Sigmoid colon (tissue), 7 donors: ENCODE data around the gene TBX4. TPM values are rescaled to one million over a fixed set of nuclear protein-coding genes. Genes with fewer than 3 reads are reported as not detected.

Source experiments
- DNase-seq: peaks from one replicate; pipeline ENCODE4 v3.0.0-alpha.2; 2019
- H3K27ac ChIP-seq, 4 donors: fragments of 200-600 bp; sonication (generic); one replicate each; pipeline ENCODE4 v1.5.1; 2016 to 2019; ENCODE audit warnings: mild to moderate bottlenecking in 1 of 4
- H3K27me3 ChIP-seq, 3 donors: fragments of 200-600 bp; sonication (generic); one replicate each; pipeline ENCODE4 v1.5.1; 2019; ENCODE audit warnings: mild to moderate bottlenecking in 1 of 3
- H3K36me3 ChIP-seq, 4 donors: fragments of 200-600 bp; sonication (generic); one replicate each; pipeline ENCODE4 v1.5.1; 2016 to 2019
- H3K4me1 ChIP-seq, 4 donors: fragments of 200-600 bp; sonication (generic); one replicate each; pipeline ENCODE4 v1.5.1; 2017 to 2019
- H3K4me3 ChIP-seq, 4 donors: fragments of 200-600 bp; sonication (generic); one replicate each; pipeline ENCODE4 v1.5.1; 2017 to 2019; ENCODE audit warnings: mild to moderate bottlenecking in 2 of 4, moderate library complexity in 1 of 4
- H3K9me3 ChIP-seq, 4 donors: fragments of 200-600 bp in 3 of 4; sonication (generic) in 3 of 4; one replicate each; pipeline versions ENCODE4 v1.5.1 to v1.6.1; 2013 to 2019
- CTCF ChIP-seq, 4 experiments: fragments of 450-650 bp in 3 of 4; fragments of 200-600 bp in 1 of 4; IDR thresholded peaks; one replicate each; pipeline ENCODE4 v1.5.1; 2016 to 2019; ENCODE audit warnings: antibody characterized with exemption in 4 of 4, mild to moderate bottlenecking in 3 of 4, moderate library complexity in 2 of 4
- EP300 ChIP-seq, 4 donors: sonication (generic); formaldehyde crosslinking; IDR thresholded peaks; one replicate each; pipeline ENCODE4 v1.6.1; 2017; ENCODE audit warnings: antibody characterized with exemption in 4 of 4
- POLR2A ChIP-seq, 2 donors: fragments of 450-650 bp; IDR thresholded peaks; one replicate each; pipeline ENCODE4 v1.6.1; 2016; ENCODE audit warnings: antibody characterized with exemption in 2 of 2, mild to moderate bottlenecking in 2 of 2, moderate library complexity in 2 of 2
- POLR2AphosphoS5 ChIP-seq, 4 donors: sonication (generic); formaldehyde crosslinking; IDR thresholded peaks; one replicate each; pipeline ENCODE4 v1.6.1; 2017; ENCODE audit warnings: antibody characterized with exemption in 4 of 4
- WGBS, 2 donors: extraction: QIAGEN DNeasy Blood & Tissue Kit; methylation state at CpG; one replicate each; pipeline ENCODE4 v1.1.7; 2013; 5-methylcytosine and 5-hydroxymethylcytosine counted together
- intact Hi-C: fragments of 100-400 bp; cut with DNase I; formaldehyde crosslinking; loops from one replicate; pipeline ENCODE4 v1.15.1; 2023
- polyA plus RNA-seq, 3 donors: library from polyadenylated mRNA; stranded (reverse); fragments of 200-250 nt; gene quantifications; one replicate each; pipeline ENCODE4 v1.2.3, GENCODE V29; 2013
- total RNA-seq, 4 donors: library from RNA; depleted of rRNA; stranded (reverse); fragments of >200 nt; gene quantifications; one replicate each; pipeline ENCODE4 v1.1.0, GENCODE V29; 2016
- donor health status: healthy with polysubstance abuse.
- donor health status: Bipolar disorder and iron deficiency.
- donor health status: healthy.

The TBX4 gene
- total and polyA plus RNA-seq, 7 donors = not detected

GRCh38 chr17:61459142-61459809 is 7.1 kb downstream of the TBX4 start:
- Histone ChIP-seq H3K4me3 (no peak overlapping the region), H3K27ac (no peak overlapping the region), H3K4me1 (peaks cover 0 to 36% (median 19%) of the 10 kb centered on the region in 4 donors), H3K36me3 (no peaks in the 10 kb centered on the region), H3K9me3 (no peaks in the 10 kb centered on the region), H3K27me3 (peaks cover 56 to 99% (median 86%) of the 10 kb centered on the region in 3 donors)
- no peak for DNase-seq
- WGBS, 2 donors = 65 to 86% methylated on average over 4 of the region's 4 CpGs
- TF ChIP-seq CTCF (IDR thresholded peaks at IDR 0.05) = no peak
- no peak for TF ChIP-seq EP300 (IDR thresholded peaks at IDR 0.05)
- TF ChIP-seq POLR2AphosphoS5 (IDR thresholded peaks at IDR 0.05) = no peak
- TF ChIP-seq POLR2A (IDR thresholded peaks at IDR 0.05) = no peak
- intact Hi-C loops = no loop called here

GRCh38 chr17:61459939-61460718 is 7.9 kb downstream of the TBX4 start:
- peak; percentile 50 for DNase-seq
- intact Hi-C loops = no loop called here
- Histone ChIP-seq H3K4me3 (no peak overlapping the region), H3K27me3 (peaks cover 48 to 90% (median 77%) of the 10 kb centered on the region in 3 donors), H3K27ac (no peak overlapping the region), H3K9me3 (no peaks in the 10 kb centered on the region), H3K36me3 (no peaks in the 10 kb centered on the region), H3K4me1 (peaks cover 0 to 27% (median 16%) of the 10 kb centered on the region in 4 donors)
- WGBS, 2 donors = 59 to 89% methylated on average over 9 of the region's 9 CpGs
- no peak for TF ChIP-seq POLR2A (IDR thresholded peaks at IDR 0.05)
- TF ChIP-seq EP300 (IDR thresholded peaks at IDR 0.05) = no peak
- no peak for TF ChIP-seq CTCF (IDR thresholded peaks at IDR 0.05)
- no peak for TF ChIP-seq POLR2AphosphoS5 (IDR thresholded peaks at IDR 0.05)

GRCh38 chr17:61460796-61461585 is 8.8 kb downstream of the TBX4 start:
- Histone ChIP-seq H3K4me1 (peaks cover 0 to 26% (median 16%) of the 10 kb centered on the region in 4 donors), H3K27ac (no peak overlapping the region), H3K9me3 (no peaks in the 10 kb centered on the region), H3K4me3 (no peak overlapping the region), H3K27me3 (peaks cover 39 to 82% (median 69%) of the 10 kb centered on the region in 3 donors), H3K36me3 (no peaks in the 10 kb centered on the region)
- TF ChIP-seq EP300 (IDR thresholded peaks at IDR 0.05) (no peak), CTCF (IDR thresholded peaks at IDR 0.05) (no peak), POLR2A (IDR thresholded peaks at IDR 0.05) (no peak), POLR2AphosphoS5 (IDR thresholded peaks at IDR 0.05) (no peak)
- intact Hi-C loops = no loop called here
- peak; percentile 38 for DNase-seq
- 10 to 15% methylated on average over 12 of the region's 12 CpGs for WGBS, 2 donors

GRCh38 chr17:61461586-61461966 is 9.4 kb downstream of the TBX4 start:
- WGBS, 2 donors = 5 to 8% methylated on average over 7 of the region's 7 CpGs
- intact Hi-C loops = no loop called here
- peaks cover 0 to 26% (median 16%) of the 10 kb centered on the region in 4 donors for H3K4me1 ChIP-seq
- TF ChIP-seq POLR2A (IDR thresholded peaks at IDR 0.05) = no peak
- TF ChIP-seq EP300 (IDR thresholded peaks at IDR 0.05) = no peak
- TF ChIP-seq POLR2AphosphoS5 (IDR thresholded peaks at IDR 0.05) = no peak
- no peak for TF ChIP-seq CTCF (IDR thresholded peaks at IDR 0.05)
- no peaks in the 10 kb centered on the region for H3K9me3 ChIP-seq
- DNase-seq = peak; percentile 35
- peaks cover 33 to 76% (median 63%) of the 10 kb centered on the region in 3 donors for H3K27me3 ChIP-seq
- peak overlapping the region in 2 of 4 donors; percentile 12 to 20 for H3K4me3 ChIP-seq
- H3K36me3 ChIP-seq = no peaks in the 10 kb centered on the region
- no peak overlapping the region for H3K27ac ChIP-seq
